GM12892 (cell line): ENCODE measurements around the gene SLC28A1.

Source experiments
- DNase-seq: peaks from one replicate; pipeline ENCODE4 v3.0.0; 2011; ENCODE audit not compliant: insufficient read length
- FAIRE-seq: peaks from 2 replicates; lab custom pipeline; 2011; peaks lifted over from hg19 to GRCh38; lab: Jason Lieb, UNC
- POLR2A ChIP-seq: IDR thresholded peaks from 2 replicates; pipeline ENCODE4 v1.6.1; 2011; ENCODE audit warnings: low read depth, low read length, control low read depth
- POLR2AphosphoS5 ChIP-seq: IDR thresholded peaks from 2 replicates; pipeline ENCODE4 v1.6.1; 2011; ENCODE audit warnings: low read depth, low read length, control low read depth
- TAF1 ChIP-seq: IDR thresholded peaks from 2 replicates; pipeline ENCODE4 v1.6.1; 2011; ENCODE audit warnings: low read depth, mild to moderate bottlenecking, control low read depth, low read length, borderline replicate concordance

The SLC28A1 gene

GRCh38 chr15:84944311-84944710 lies 59.8 kb downstream of the SLC28A1 start:
- DNase-seq (no peak), FAIRE-seq (no peak)
- TF ChIP-seq TAF1 (no peak), POLR2A (no peak), POLR2AphosphoS5 (no peak)

GRCh38 chr15:84944861-84945260 lies 60.4 kb downstream of the SLC28A1 start:
- TF ChIP-seq POLR2AphosphoS5 (no peak), TAF1 (no peak), POLR2A (no peak)
- DNase-seq (no peak), FAIRE-seq (no peak)

GRCh38 chr15:84946772-84947489 lies 62.5 kb downstream of the SLC28A1 start:
- TF ChIP-seq POLR2AphosphoS5: no peak
- TF ChIP-seq POLR2A: no peak
- no peak for TF ChIP-seq TAF1
- FAIRE-seq (no peak), DNase-seq (no peak)

- no peak for FAIRE-seq
- DNase-seq: no peak
- TF ChIP-seq POLR2A: no peak
- TF ChIP-seq TAF1: no peak
- TF ChIP-seq POLR2AphosphoS5: no peak
Measured at GRCh38 chr15:84947947-84948830, 63.7 kb downstream of the SLC28A1 start.

- DNase-seq: no peak
- FAIRE-seq: no peak
- TF ChIP-seq POLR2A (no peak), POLR2AphosphoS5 (no peak), TAF1 (no peak)
Measured at GRCh38 chr15:84949043-84949442, 64.6 kb downstream of the SLC28A1 start.

GRCh38 chr15:84949845-84950569 lies 65.5 kb downstream of the SLC28A1 start:
- no peak for TF ChIP-seq POLR2A
- TF ChIP-seq TAF1: no peak
- no peak for TF ChIP-seq POLR2AphosphoS5
- no peak for FAIRE-seq
- no peak for DNase-seq

GRCh38 chr15:84950570-84951111 lies 66.2 kb downstream of the SLC28A1 start:
- FAIRE-seq (no peak), DNase-seq (no peak)
- TF ChIP-seq TAF1: no peak
- no peak for TF ChIP-seq POLR2AphosphoS5
- no peak for TF ChIP-seq POLR2A

- FAIRE-seq: no peak
- TF ChIP-seq POLR2A (no peak), TAF1 (no peak), POLR2AphosphoS5 (no peak)
Measured at GRCh38 chr15:84951736-84952135, 67.3 kb downstream of the SLC28A1 start.

GRCh38 chr15:84953136-84953535 lies 68.7 kb downstream of the SLC28A1 start:
- DNase-seq (no peak), FAIRE-seq (no peak)

More at GRCh38 chr15:84951736-84952135, 67.3 kb downstream of the SLC28A1 start:
- DNase-seq: no peak

GRCh38 chr15:84953726-84954125 lies 69.3 kb downstream of the SLC28A1 start:
- DNase-seq (no peak), FAIRE-seq (no peak)
- TF ChIP-seq POLR2AphosphoS5: no peak
- TF ChIP-seq POLR2A: no peak
- no peak for TF ChIP-seq TAF1

More at GRCh38 chr15:84953136-84953535, 68.7 kb downstream of the SLC28A1 start:
- TF ChIP-seq POLR2A (no peak), TAF1 (no peak), POLR2AphosphoS5 (no peak)
